OCI-LY7 (cell line): ENCODE measurements around the gene FOXF1.

ENCODE experiments used
- EZH2phosphoT487 ChIP-seq: fragments of 200-600 bp; sonication (generic); IDR thresholded peaks from 2 replicates; pipeline ENCODE4 v1.6.1; 2018; ENCODE audit warnings: low read depth, borderline replicate concordance, mild to moderate bottlenecking, mixed run types, antibody characterized with exemption, low read length, moderate library complexity, mixed read lengths
- TF ChIP-seq, protein P1 (sequence below): fragments of 200-600 bp; sonication (generic); conservative IDR thresholded peaks from 2 replicates; pipeline ENCODE4 v1.5.1; 2014; ENCODE audit warnings: mild to moderate bottlenecking, antibody characterized with exemption, low read length, moderate library complexity, mixed read lengths

DNA sequence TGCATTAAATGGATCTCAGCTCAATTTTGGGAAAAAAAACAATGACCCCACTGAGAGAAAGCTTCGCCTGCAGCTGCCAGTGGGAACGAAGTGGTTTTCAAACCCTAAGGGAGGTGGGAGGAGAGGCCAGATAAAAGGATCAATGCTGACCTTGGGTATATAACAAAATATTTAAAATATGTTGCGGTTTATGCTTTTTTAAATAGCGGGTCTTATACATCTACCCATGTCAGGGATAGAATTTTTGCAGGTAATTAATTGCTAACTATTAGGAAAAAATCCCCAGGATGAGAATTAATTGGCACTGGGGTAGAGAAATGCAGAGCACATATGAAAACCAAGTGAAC lies 10.9 kb upstream of the FOXF1 start:
- TF ChIP-seq, protein P1, sequence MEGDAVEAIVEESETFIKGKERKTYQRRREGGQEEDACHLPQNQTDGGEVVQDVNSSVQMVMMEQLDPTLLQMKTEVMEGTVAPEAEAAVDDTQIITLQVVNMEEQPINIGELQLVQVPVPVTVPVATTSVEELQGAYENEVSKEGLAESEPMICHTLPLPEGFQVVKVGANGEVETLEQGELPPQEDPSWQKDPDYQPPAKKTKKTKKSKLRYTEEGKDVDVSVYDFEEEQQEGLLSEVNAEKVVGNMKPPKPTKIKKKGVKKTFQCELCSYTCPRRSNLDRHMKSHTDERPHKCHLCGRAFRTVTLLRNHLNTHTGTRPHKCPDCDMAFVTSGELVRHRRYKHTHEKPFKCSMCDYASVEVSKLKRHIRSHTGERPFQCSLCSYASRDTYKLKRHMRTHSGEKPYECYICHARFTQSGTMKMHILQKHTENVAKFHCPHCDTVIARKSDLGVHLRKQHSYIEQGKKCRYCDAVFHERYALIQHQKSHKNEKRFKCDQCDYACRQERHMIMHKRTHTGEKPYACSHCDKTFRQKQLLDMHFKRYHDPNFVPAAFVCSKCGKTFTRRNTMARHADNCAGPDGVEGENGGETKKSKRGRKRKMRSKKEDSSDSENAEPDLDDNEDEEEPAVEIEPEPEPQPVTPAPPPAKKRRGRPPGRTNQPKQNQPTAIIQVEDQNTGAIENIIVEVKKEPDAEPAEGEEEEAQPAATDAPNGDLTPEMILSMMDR: no peak
- no peak for TF ChIP-seq EZH2phosphoT487
